ENCODE results near the gene TMEM52. TPM values are rescaled to one million over a fixed set of nuclear protein-coding genes. Genes with fewer than 3 reads are reported as not detected.

TMEM52 gene
- total and polyA plus RNA-seq, 7 experiments from 2014 or later, result 0.45 to 1.1 TPM; not detected in 5

DNA sequence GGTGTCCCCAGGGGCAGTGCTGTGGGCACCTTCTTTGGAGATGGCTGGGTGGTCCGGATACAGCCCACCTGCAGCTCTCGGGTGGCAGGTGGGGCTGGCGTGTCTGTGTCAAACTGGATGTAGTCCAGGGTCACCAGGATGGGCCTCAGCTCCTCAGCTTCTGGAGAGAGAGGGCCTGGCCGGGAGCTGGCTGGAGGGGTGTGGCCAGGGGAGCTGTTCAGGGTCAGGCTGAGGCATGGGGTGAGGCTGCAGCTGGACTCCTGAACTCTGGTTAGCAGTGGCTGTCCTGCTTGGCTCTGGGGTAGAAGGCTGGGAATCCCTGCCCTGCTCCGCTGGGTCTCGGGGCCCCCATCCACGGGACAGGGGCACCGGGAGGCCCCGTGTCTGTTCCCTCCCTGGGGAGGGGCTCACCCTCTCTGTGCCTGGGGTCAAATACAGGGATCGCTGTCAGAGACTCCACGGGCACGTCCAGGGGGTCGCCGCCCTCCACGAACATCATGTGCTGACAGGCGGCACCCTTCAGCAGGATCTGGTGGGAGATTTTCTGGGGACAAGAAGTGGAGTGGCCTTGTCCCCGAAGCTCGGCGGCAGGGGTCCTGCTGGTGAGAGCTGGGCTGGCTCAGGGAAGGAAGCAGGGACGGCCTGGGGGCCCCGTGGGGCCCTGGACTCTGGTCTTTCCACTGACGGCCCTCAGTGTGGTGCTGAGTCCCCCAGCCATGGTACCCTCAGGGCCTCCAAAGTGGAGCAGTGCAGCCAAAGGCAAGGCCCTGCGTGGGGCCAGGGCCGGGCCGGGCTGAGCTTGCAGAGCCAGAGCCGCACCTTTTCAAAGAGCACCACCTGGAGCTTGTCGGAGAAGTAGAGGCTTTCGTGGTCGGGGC is 4.1 kb upstream of the TMEM52 start:
- H3K36me3 ChIP-seq (ENCODE audit: control insufficient read depth in 2 of 3, insufficient read depth in 3 of 3, low read length in 3 of 3), result no peaks in the 10 kb centered on the region
- no peaks in the 10 kb centered on the region for H3K27me3 Mint-ChIP-seq
- H3K27ac ChIP-seq (ENCODE audit: low read depth, low read length), result no peak overlapping the region
- no peak overlapping the region for H3K4me3 Mint-ChIP-seq
- H3K27me3 ChIP-seq (ENCODE audit: control insufficient read depth in 2 of 2, insufficient read depth in 2 of 2, low read length in 2 of 2), result no peaks in the 10 kb centered on the region
- ATAC-seq (no peak), DNase-seq (no peak)
- H3K36me3 Mint-ChIP-seq, result no peaks in the 10 kb centered on the region
- CTCF ChIA-PET, result no interaction called here
- no peaks in the 10 kb centered on the region for H3K9me3 Mint-ChIP-seq
- H3K4me3 ChIP-seq (ENCODE audit: low read length), result no peak overlapping the region
- peaks cover 0 to 2% (median 0%) of the 10 kb centered on the region in 7 donors for H3K4me1 Mint-ChIP-seq
- intact Hi-C loops (cut with micrococcal nuclease), result no loop called here
- no peaks in the 10 kb centered on the region for H3K9me3 ChIP-seq (ENCODE audit: control insufficient read depth in 2 of 3, low read length in 3 of 3)
- peaks cover 5 to 11% of the 10 kb centered on the region in 2 donors for H3K4me1 ChIP-seq (ENCODE audit: control insufficient read depth in 2 of 2, insufficient read depth in 2 of 2, low read length in 2 of 2)
- POLR2A ChIA-PET, result no interaction called here
- no peak overlapping the region for H3K27ac Mint-ChIP-seq

DNA sequence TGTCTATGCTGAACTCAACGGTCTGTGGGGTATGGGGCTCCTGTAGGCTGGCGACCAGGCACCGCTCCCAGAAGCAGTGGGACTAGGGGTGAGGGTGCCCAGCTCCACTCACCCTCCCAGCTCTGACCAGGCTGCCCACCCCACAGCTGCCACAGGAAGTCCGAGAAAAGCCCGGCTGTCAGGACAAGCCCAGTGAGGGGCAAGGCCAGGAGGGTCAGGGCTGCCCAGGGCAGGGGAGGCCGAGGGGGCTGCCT is 3.5 kb upstream of the TMEM52 start:
- POLR2A ChIA-PET, result no interaction called here
- ATAC-seq (no peak), DNase-seq (no peak)
- CTCF ChIA-PET, result no interaction called here
- Histone ChIP-seq H3K36me3 (ENCODE audit: control insufficient read depth in 2 of 3, insufficient read depth in 3 of 3, low read length in 3 of 3) (no peaks in the 10 kb centered on the region), H3K4me3 (ENCODE audit: low read length) (no peak overlapping the region), H3K27ac (ENCODE audit: low read depth, low read length) (no peak overlapping the region), H3K9me3 (ENCODE audit: control insufficient read depth in 2 of 3, low read length in 3 of 3) (no peaks in the 10 kb centered on the region), H3K4me1 (ENCODE audit: control insufficient read depth in 2 of 2, insufficient read depth in 2 of 2, low read length in 2 of 2) (peaks cover 7 to 16% of the 10 kb centered on the region in 2 donors), H3K27me3 (ENCODE audit: control insufficient read depth in 2 of 2, insufficient read depth in 2 of 2, low read length in 2 of 2) (no peaks in the 10 kb centered on the region)
- H3K4me1 Mint-ChIP-seq, result peaks cover 0 to 7% (median 0%) of the 10 kb centered on the region in 7 donors
- no peak overlapping the region for H3K27ac Mint-ChIP-seq
- H3K36me3 Mint-ChIP-seq, result no peaks in the 10 kb centered on the region
- no peaks in the 10 kb centered on the region for H3K9me3 Mint-ChIP-seq
- H3K4me3 Mint-ChIP-seq, result no peak overlapping the region
- intact Hi-C loops (cut with micrococcal nuclease), result no loop called here
- H3K27me3 Mint-ChIP-seq, result peaks cover 0 to 3% (median 0%) of the 10 kb centered on the region in 5 donors

DNA sequence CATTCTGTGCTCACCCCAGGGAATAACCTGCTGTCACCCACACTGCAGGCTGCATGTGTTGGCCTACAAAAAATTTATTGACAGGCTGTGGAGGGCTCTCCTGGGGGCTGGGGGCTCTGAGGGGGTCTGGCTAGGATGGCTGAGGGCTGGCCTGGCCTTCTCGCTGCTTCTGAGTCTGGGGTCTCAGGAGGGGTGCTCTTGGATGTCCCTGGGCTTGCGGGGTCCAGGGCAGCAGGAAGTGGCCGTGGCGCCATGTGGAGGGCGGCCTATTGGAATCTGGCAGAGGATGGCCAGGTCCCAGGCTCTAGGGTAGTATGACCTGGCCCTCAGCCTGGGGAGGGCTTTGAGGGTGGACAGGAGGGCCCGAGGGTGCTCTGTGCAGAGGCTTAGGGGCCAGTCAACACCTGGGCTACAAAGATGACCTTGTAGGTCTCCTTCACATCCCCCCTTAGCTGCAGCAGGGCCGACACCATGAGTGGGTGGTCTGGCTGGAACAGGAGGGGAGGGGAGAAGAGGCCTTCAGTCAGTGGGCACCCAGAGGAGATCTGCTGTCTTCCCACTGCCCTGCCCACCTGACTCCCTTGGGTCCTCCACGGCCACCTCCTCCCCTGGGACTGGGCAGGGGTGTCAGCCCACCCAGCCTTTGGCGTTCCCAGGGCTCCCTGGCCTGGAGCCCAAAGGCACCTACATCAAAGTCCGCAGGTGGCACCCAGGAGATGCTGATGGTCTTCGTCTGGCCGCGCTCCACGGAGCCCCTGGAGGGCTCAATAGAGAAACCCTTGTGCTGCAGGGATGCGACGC is 3.0 kb upstream of the TMEM52 start:
- intact Hi-C loops (cut with micrococcal nuclease), result no loop called here
- Mint-ChIP-seq H3K4me1 (peaks cover 0 to 7% (median 0%) of the 10 kb centered on the region in 7 donors), H3K27ac (peak overlapping the region in 1 of 9 donors; percentile 36), H3K36me3 (no peaks in the 10 kb centered on the region), H3K9me3 (no peaks in the 10 kb centered on the region), H3K4me3 (no peak overlapping the region), H3K27me3 (peaks cover 0 to 4% (median 0%) of the 10 kb centered on the region in 5 donors)
- DNase-seq, result no peak
- H3K9me3 ChIP-seq (ENCODE audit: control insufficient read depth in 2 of 3, low read length in 3 of 3), result no peaks in the 10 kb centered on the region
- H3K27me3 ChIP-seq (ENCODE audit: control insufficient read depth in 2 of 2, insufficient read depth in 2 of 2, low read length in 2 of 2), result no peaks in the 10 kb centered on the region
- H3K27ac ChIP-seq (ENCODE audit: low read depth, low read length), result no peak overlapping the region
- H3K4me1 ChIP-seq (ENCODE audit: control insufficient read depth in 2 of 2, insufficient read depth in 2 of 2, low read length in 2 of 2), result peaks cover 7 to 16% of the 10 kb centered on the region in 2 donors
- H3K4me3 ChIP-seq (ENCODE audit: low read length), result no peak overlapping the region
- ChIA-PET CTCF (no interaction called here), POLR2A (no interaction called here)
- no peak for ATAC-seq
- no peaks in the 10 kb centered on the region for H3K36me3 ChIP-seq (ENCODE audit: control insufficient read depth in 2 of 3, insufficient read depth in 3 of 3, low read length in 3 of 3)

DNA sequence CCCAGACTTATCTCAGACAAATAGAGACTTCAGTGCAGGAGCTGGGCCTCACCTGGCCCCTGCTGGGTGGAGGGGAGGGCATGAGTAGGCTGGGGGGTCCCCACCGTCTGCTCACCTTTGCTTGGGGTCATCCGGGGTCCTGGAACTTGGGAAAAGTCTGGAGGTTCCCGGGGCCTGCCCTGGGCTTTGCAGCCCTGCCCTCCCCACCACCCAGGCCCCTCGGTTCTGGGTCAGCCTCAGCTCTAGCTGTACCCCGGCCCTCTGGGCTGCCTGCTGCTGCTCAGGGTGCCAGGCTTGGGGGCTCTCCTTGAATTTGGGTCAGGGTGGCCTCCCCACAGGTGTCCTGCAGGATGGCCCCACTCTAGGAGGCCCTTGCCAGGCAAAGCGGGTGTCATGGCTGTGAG is 2.4 kb upstream of the TMEM52 start:
- intact Hi-C loops (cut with micrococcal nuclease), result no loop called here
- Mint-ChIP-seq H3K27me3 (peaks cover 0 to 4% (median 0%) of the 10 kb centered on the region in 5 donors), H3K27ac (no peak overlapping the region), H3K36me3 (no peaks in the 10 kb centered on the region), H3K4me1 (peaks cover 0 to 7% (median 0%) of the 10 kb centered on the region in 7 donors), H3K9me3 (no peaks in the 10 kb centered on the region), H3K4me3 (no peak overlapping the region)
- ATAC-seq (no peak), DNase-seq (no peak)
- ChIA-PET CTCF (no interaction called here), POLR2A (no interaction called here)
- H3K4me3 ChIP-seq (ENCODE audit: low read length), result no peak overlapping the region
- no peaks in the 10 kb centered on the region for H3K36me3 ChIP-seq (ENCODE audit: control insufficient read depth in 2 of 3, insufficient read depth in 3 of 3, low read length in 3 of 3)
- H3K27me3 ChIP-seq (ENCODE audit: control insufficient read depth in 2 of 2, insufficient read depth in 2 of 2, low read length in 2 of 2), result no peaks in the 10 kb centered on the region
- no peaks in the 10 kb centered on the region for H3K9me3 ChIP-seq (ENCODE audit: control insufficient read depth in 2 of 3, low read length in 3 of 3)
- no peak overlapping the region for H3K27ac ChIP-seq (ENCODE audit: low read depth, low read length)
- peaks cover 7 to 16% of the 10 kb centered on the region in 2 donors for H3K4me1 ChIP-seq (ENCODE audit: control insufficient read depth in 2 of 2, insufficient read depth in 2 of 2, low read length in 2 of 2)

DNA sequence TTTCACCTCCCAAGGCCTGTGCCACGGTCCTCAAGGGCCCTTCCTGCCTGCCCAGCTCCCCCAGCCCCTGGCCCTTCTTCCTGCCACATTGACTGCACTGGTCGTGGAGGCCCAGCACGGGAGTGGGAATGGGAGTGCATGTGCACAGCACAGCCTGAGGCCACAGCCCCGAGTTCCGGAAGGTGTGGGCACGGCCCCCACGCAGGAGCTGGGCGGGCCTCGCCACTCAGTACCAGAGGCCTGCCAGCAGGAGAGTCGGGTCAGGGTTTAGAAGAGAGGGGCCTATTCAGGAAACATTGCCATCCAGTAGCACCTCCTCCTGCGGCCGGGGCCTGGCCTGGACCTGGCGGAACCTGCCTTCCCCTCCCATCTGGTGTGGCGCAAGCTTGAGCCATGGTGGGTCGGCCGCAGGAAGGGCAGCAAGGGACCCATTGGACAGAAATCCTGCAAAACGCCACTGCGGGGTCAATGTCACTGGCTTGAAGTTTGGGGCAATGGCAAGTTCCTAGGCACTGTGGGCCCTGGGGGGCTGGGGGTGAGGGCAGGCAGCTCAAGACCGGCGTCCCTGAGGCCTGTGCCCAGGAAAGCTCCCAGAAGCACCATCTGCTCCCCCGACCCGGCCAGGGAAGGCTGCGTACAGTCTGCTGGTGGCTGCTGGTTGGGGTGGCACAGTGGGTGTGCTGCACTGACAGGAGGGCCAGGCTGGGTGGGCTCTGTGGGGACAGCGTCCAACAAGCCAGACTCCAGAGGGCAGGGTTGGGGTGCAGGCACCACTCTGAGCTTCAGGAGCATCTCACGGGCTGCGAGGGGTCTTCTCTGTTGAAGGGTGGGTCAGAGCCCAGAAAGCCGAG is 1.8 kb upstream of the TMEM52 start:
- Histone ChIP-seq H3K4me3 (ENCODE audit: low read length) (no peak overlapping the region), H3K36me3 (ENCODE audit: control insufficient read depth in 2 of 3, insufficient read depth in 3 of 3, low read length in 3 of 3) (no peaks in the 10 kb centered on the region), H3K4me1 (ENCODE audit: control insufficient read depth in 2 of 2, insufficient read depth in 2 of 2, low read length in 2 of 2) (peaks cover 7 to 16% of the 10 kb centered on the region in 2 donors), H3K27me3 (ENCODE audit: control insufficient read depth in 2 of 2, insufficient read depth in 2 of 2, low read length in 2 of 2) (no peaks in the 10 kb centered on the region), H3K27ac (ENCODE audit: low read depth, low read length) (no peak overlapping the region), H3K9me3 (ENCODE audit: control insufficient read depth in 2 of 3, low read length in 3 of 3) (no peaks in the 10 kb centered on the region)
- Mint-ChIP-seq H3K36me3 (no peaks in the 10 kb centered on the region), H3K9me3 (no peaks in the 10 kb centered on the region), H3K27me3 (peaks cover 0 to 4% (median 0%) of the 10 kb centered on the region in 5 donors), H3K4me3 (peak overlapping the region in 3 of 10 donors; percentile 14 to 55 (median 39)), H3K4me1 (peaks cover 0 to 7% (median 0%) of the 10 kb centered on the region in 7 donors), H3K27ac (peak overlapping the region in 4 of 9 donors; percentile 13 to 81 (median 60))
- ChIA-PET CTCF (no interaction called here), POLR2A (interaction anchor here (1.0 kb wide), 1 partner anchor 11 kb away, joined by 3 read pairs; no protein-coding TSS in a partner anchor)
- intact Hi-C loops (cut with micrococcal nuclease), result no loop called here
- DNase-seq (no peak), ATAC-seq (no peak)

DNA sequence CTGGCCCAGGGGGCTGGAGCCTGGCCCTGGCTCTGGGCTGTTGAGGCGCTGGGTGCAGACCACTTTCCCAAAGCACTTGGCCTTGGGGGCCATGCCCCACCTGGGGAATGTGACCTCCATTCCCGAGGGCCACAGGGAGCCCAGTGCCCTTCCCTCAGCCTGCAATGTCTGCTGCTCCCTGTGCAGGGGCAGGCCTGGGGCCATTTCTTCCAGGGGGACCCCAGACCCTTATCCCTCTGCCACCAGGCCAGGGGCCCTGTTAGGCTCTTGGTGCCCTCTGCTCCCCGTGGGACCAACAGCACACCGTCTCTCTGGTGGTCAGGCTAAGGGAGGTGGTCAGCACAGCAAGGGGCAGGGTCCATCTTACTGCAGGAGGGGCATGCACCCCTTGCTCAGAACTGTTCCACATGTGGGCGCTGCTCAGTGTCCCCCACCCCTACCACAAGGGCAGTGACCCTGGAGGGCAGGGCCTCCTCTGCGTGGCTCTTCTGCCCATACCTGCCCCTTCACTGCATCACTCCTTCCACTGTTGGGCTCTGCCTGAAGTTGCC is 1.1 kb upstream of the TMEM52 start:
- H3K27ac ChIP-seq (ENCODE audit: low read depth, low read length), result peak overlapping the region; percentile 56
- H3K9me3 Mint-ChIP-seq, result no peaks in the 10 kb centered on the region
- peaks cover 0 to 4% (median 0%) of the 10 kb centered on the region in 5 donors for H3K27me3 Mint-ChIP-seq
- intact Hi-C loops (cut with micrococcal nuclease), result no loop called here
- ChIA-PET POLR2A (interaction anchor here (1.0 to 1.1 kb wide), 2 partner anchors 10 to 12 kb away, joined by 3 read pairs; no protein-coding TSS in a partner anchor), CTCF (no interaction called here)
- peak overlapping the region in 4 of 10 donors; percentile 14 to 78 (median 44) for H3K4me3 Mint-ChIP-seq
- no peak for ATAC-seq
- no peak overlapping the region for H3K4me3 ChIP-seq (ENCODE audit: low read length)
- DNase-seq, result no peak
- peaks cover 7 to 16% of the 10 kb centered on the region in 2 donors for H3K4me1 ChIP-seq (ENCODE audit: control insufficient read depth in 2 of 2, insufficient read depth in 2 of 2, low read length in 2 of 2)
- H3K36me3 Mint-ChIP-seq, result no peaks in the 10 kb centered on the region
- H3K27me3 ChIP-seq (ENCODE audit: control insufficient read depth in 2 of 2, insufficient read depth in 2 of 2, low read length in 2 of 2), result no peaks in the 10 kb centered on the region
- no peaks in the 10 kb centered on the region for H3K36me3 ChIP-seq (ENCODE audit: control insufficient read depth in 2 of 3, insufficient read depth in 3 of 3, low read length in 3 of 3)
- H3K4me1 Mint-ChIP-seq, result peaks cover 0 to 7% (median 0%) of the 10 kb centered on the region in 7 donors
- H3K9me3 ChIP-seq (ENCODE audit: control insufficient read depth in 2 of 3, low read length in 3 of 3), result no peaks in the 10 kb centered on the region
- peak overlapping the region in 6 of 9 donors; percentile 13 to 81 (median 54) for H3K27ac Mint-ChIP-seq

Measured in naive thymus-derived CD4-positive, alpha-beta T cell (primary cell).